Body of pancreas (tissue), 4 donors: ENCODE data around the gene ZNF138. TPM values are rescaled to one million over a fixed set of nuclear protein-coding genes. Genes with fewer than 3 reads are reported as not detected.
"Not testable (repeated sequence)": the region's sequence is repeated elsewhere in the genome, so short reads cannot be mapped to it uniquely, and the experiment has no call there.

ENCODE experiments used
- ATAC-seq: fragments of 150-250 bp; one replicate; pipeline ENCODE4 v1.9.1; 2016
- DNase-seq, 4 donors: peaks; one replicate each; pipeline ENCODE4 v3.0.0-alpha.2; 2019
- H3K27ac ChIP-seq, 4 donors: fragments of 200-600 bp; sonication (generic); 1 replicate in 3 of 4; 2 replicates in 1 of 4; pipeline versions ENCODE4 v1.5.1 to v1.6.1; 2016 to 2019; ENCODE audit warnings: mild to moderate bottlenecking in 1 of 4, mixed read lengths in 1 of 4, moderate library complexity in 1 of 4
- H3K27me3 ChIP-seq, 2 donors: fragments of 200-600 bp; sonication (generic); one replicate each; pipeline ENCODE4 v1.6.0; 2016; ENCODE audit warnings: mild to moderate bottlenecking in 1 of 2
- H3K36me3 ChIP-seq, 2 donors: fragments of 200-600 bp; sonication (generic); replicated peaks in 1 of 2; 2 replicates each; pipeline ENCODE4 v1.5.1; 2016; ENCODE audit warnings: low read depth in 2 of 2; ENCODE audit not compliant: insufficient read depth in 1 of 2
- H3K4me1 ChIP-seq: fragments of 200-600 bp; sonication (generic); one replicate; pipeline ENCODE4 v1.6.0; 2016
- H3K4me3 ChIP-seq, 2 donors: fragments of 200-600 bp; sonication (generic); 1 replicate in 1 of 2; 2 replicates in 1 of 2; pipeline ENCODE4 v1.5.1; 2016 to 2019
- H3K9me3 ChIP-seq, 3 donors: fragments of 200-600 bp; sonication (generic); 1 replicate in 2 of 3; 2 replicates in 1 of 3; pipeline ENCODE4 v1.5.1; 2016
- POLR2A ChIP-seq, 3 donors: fragments of 450-650 bp; IDR thresholded peaks; one replicate each; pipeline ENCODE4 v1.6.1; 2016; ENCODE audit warnings: antibody characterized with exemption in 3 of 3, mild to moderate bottlenecking in 2 of 3
- WGBS, 2 donors: methylation state at CpG; one replicate each; pipeline ENCODE4 v1.1.5; 2017; 5-methylcytosine and 5-hydroxymethylcytosine counted together
- intact Hi-C: fragments of 100-400 bp; cut with DNase I; formaldehyde crosslinking; loops from one replicate; pipeline ENCODE4 v1.15.1; 2023
- total RNA-seq, 2 donors: library from RNA; depleted of rRNA; stranded (reverse); fragments of >200 nt; gene quantifications; one replicate each; pipeline ENCODE4 v1.1.0, GENCODE V29; 2016
- TF ChIP-seq, protein P1 (sequence below), 7 experiments: fragments of 450-650 bp in 4 of 7; fragments of 200-600 bp in 3 of 7; sonication (generic) in 3 of 7; IDR thresholded peaks; one replicate each; pipeline ENCODE4 v1.5.1; 2016 to 2019; ENCODE audit warnings: antibody characterized with exemption in 7 of 7

The ZNF138 gene
- total RNA-seq, 2 donors from 2014 or later: 4.9 to 10.4 TPM

DNA sequence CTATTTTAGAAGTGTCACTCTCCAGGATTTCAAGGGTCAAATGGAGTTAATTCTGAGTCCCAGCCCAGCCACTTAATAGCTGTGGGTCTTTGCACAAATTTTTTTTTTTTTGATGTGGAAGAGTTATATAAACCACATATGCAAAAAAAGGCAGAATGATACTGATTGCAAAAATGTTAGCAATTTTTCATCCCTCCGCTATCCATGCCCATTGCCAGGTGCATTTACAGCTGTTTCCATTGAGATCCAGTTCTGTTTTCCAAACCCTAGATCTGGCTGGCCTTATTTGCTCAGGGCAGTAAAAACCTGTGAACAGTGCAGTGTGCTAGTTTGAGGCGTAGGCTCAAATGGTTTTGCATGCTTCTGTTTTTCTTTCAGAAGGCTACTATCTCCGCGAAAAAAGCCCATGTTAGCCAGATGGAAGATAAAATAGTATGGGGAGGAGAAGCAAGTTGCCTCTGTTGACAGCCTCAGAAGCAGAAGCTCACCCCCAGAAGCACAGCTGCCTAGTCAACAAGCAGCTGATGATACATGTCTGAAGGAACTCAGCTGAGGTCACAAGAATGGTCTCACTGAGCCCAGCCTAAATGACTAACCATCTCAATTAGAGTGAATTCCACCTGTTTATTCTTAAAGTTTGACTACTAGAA is 997 bp upstream of the ZNF138 start:
- Histone ChIP-seq H3K36me3 (no peaks in the 10 kb centered on the region), H3K4me3 (no peak overlapping the region), H3K9me3 (no peaks in the 10 kb centered on the region), H3K27me3 (no peaks in the 10 kb centered on the region), H3K4me1 (peaks cover 11% of the 10 kb centered on the region), H3K27ac (no peak overlapping the region)
- TF ChIP-seq, protein P1, sequence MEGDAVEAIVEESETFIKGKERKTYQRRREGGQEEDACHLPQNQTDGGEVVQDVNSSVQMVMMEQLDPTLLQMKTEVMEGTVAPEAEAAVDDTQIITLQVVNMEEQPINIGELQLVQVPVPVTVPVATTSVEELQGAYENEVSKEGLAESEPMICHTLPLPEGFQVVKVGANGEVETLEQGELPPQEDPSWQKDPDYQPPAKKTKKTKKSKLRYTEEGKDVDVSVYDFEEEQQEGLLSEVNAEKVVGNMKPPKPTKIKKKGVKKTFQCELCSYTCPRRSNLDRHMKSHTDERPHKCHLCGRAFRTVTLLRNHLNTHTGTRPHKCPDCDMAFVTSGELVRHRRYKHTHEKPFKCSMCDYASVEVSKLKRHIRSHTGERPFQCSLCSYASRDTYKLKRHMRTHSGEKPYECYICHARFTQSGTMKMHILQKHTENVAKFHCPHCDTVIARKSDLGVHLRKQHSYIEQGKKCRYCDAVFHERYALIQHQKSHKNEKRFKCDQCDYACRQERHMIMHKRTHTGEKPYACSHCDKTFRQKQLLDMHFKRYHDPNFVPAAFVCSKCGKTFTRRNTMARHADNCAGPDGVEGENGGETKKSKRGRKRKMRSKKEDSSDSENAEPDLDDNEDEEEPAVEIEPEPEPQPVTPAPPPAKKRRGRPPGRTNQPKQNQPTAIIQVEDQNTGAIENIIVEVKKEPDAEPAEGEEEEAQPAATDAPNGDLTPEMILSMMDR (IDR thresholded peaks at IDR 0.05): no peak
- TF ChIP-seq POLR2A (IDR thresholded peaks at IDR 0.05): no peak
- DNase-seq (no peak), ATAC-seq (no peak)
- intact Hi-C loops: loop anchor here (10.0 kb wide), 1 partner anchor 488 kb away; no protein-coding TSS in a partner anchor
- WGBS, 2 donors: 78 to 84% methylated on average over 4 of the region's 4 CpGs

DNA sequence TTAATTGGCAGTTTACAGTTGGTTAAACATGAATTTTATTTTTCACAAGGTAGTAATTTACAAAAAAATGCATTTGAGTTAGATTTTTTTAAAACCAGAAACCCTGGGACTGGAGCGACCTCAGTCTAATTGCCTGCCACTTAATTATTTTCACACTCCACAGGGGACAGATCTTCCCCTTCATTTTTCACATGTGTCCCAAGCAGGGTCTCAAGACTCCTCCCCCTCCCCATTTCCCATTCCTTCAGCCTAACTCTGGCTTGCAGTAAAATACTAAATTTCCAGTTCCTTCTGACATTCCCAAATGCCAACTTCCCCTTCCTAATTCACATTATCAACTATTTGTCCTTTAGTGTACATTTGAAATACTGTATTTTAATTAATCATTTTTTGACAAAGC is 948 bp downstream of the ZNF138 start:
- 6 to 11% methylated on average over 1 of the region's 1 CpG for WGBS, 2 donors

DNA sequence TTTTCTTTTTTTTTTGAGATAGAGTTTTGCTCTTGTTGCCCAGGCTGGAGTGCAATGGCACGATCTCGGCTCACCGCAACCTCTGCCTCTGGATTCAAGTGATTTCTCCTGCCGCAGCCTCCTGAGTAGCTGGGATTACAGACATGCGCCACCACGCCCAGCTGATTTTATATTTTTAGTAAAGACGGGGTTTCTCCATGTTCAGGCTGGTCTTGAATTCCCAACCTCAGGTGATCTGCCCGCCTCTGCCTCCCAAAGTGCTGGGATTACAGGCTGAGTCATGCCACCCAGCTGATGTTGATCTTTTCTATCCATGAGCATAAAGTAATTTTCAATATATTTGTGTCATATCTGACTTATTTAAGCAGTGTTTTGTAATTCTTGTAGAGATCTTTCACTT is 4.9 kb downstream of the ZNF138 start:
- not testable (repeated sequence) for H3K36me3 ChIP-seq, H3K27me3 ChIP-seq, ATAC-seq, DNase-seq, H3K27ac ChIP-seq, H3K4me3 ChIP-seq, H3K4me1 ChIP-seq, H3K9me3 ChIP-seq
- intact Hi-C loops: loop anchor here (10.0 kb wide), 1 partner anchor 494 kb away; no protein-coding TSS in a partner anchor
- WGBS, 2 donors: 95 to 97% methylated on average over 8 of the region's 8 CpGs

More for the DNA sequence above, 948 bp downstream of the ZNF138 start:
- intact Hi-C loops: loop anchor here (10.0 kb wide), 1 partner anchor 490 kb away; no protein-coding TSS in a partner anchor
- Histone ChIP-seq H3K4me3 (no peak overlapping the region), H3K4me1 (peaks cover 11% of the 10 kb centered on the region), H3K27me3 (no peaks in the 10 kb centered on the region), H3K9me3 (no peaks in the 10 kb centered on the region), H3K36me3 (peaks cover 0 to 2% of the 10 kb centered on the region in 2 donors), H3K27ac (no peak overlapping the region)
- no peak for TF ChIP-seq POLR2A (IDR thresholded peaks at IDR 0.05)
- TF ChIP-seq, protein P1 (IDR thresholded peaks at IDR 0.05): no peak
- DNase-seq: no peak
- no peak for ATAC-seq

DNA sequence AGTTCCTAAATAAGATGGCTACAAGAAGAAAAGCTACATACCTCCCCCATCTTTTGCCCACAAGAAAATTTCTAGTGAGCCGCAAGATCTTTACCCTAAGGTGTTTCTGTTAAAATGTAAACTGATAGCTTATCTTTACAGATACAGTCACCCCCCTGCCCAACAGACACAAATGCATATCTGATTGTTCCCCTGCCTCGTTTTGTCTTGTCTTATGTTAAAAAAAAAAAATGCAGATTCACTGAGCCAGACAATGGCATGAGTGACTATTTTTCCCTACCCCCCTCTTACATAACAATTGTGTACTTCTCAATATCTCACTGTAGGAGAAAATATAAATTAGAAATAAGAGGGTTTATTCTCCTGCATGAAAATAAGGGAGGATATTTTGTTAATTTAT is 8.5 kb downstream of the ZNF138 start:
- ATAC-seq (no peak), DNase-seq (no peak)
- TF ChIP-seq, protein P1 (IDR thresholded peaks at IDR 0.05): no peak
- Histone ChIP-seq H3K4me1 (no peaks in the 10 kb centered on the region), H3K27me3 (no peaks in the 10 kb centered on the region), H3K27ac (no peak overlapping the region), H3K36me3 (peaks cover 0 to 3% of the 10 kb centered on the region in 2 donors), H3K9me3 (no peaks in the 10 kb centered on the region), H3K4me3 (no peak overlapping the region)
- 58 to 61% methylated on average over 2 of the region's 2 CpGs for WGBS, 2 donors
- intact Hi-C loops: no loop called here

DNA sequence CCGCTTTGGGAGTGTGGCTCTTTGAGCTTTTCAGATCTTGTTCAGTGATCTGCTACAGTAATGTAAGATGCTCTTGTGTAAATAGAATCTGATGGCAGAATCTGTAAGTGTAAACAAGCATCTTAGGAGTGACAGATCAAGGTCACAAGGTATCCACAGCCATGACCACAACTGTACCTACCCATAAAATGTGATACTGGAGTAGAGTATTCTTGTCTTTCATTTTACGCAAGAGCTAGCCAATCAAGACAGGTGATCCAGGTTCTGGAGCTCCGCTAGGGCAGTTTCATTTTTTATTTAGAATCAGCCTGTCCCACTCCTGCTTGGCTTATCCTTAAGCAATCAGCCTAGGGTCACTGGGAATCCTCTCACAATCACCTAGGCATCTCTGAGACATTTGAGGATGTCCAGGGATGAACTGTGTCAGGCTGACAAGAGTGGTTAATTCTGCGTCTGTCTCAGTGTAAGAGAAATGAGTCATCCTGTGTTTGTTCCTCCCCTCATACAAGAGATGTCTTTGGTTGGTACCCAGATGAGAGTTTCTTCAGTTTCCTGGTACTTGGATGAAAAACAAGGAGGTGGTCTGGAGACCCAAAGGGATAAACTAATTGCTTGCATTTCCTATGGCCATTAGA is 13.6 kb downstream of the ZNF138 start:
- TF ChIP-seq, protein P1 (IDR thresholded peaks at IDR 0.05): no peak
- TF ChIP-seq POLR2A (IDR thresholded peaks at IDR 0.05): no peak
- Histone ChIP-seq H3K4me1 (no peaks in the 10 kb centered on the region), H3K27ac (no peak overlapping the region), H3K27me3 (no peaks in the 10 kb centered on the region), H3K36me3 (no peaks in the 10 kb centered on the region), H3K9me3 (no peaks in the 10 kb centered on the region), H3K4me3 (no peak overlapping the region)
- DNase-seq (no peak), ATAC-seq (no peak)
- intact Hi-C loops: no loop called here
- WGBS, 2 donors: 89 to 96% methylated on average over 4 of the region's 4 CpGs
